ENCODE data around the gene MYO5B. TPM values are rescaled to one million over a fixed set of nuclear protein-coding genes. Genes with fewer than 3 reads are reported as not detected.

Gene MYO5B
- polyA plus RNA-seq, 4 donors: 6.2 to 30.2 (median 28.3) TPM

- DNase-seq (ENCODE audit: low read depth in 4 of 4, low spot score in 3 of 4): no peak
These were observed 218.0 kb downstream of the MYO5B start for GRCh38 chr18:49976795-49977560.

- no peak for DNase-seq (ENCODE audit: low read depth in 4 of 4, low spot score in 3 of 4)
These were observed 218.9 kb downstream of the MYO5B start for GRCh38 chr18:49976001-49976400.

GRCh38 chr18:49974079-49974478 lies 220.9 kb downstream of the MYO5B start:
- DNase-seq (ENCODE audit: low read depth in 4 of 4, low spot score in 3 of 4): no peak

GRCh38 chr18:49973592-49973991 lies 221.4 kb downstream of the MYO5B start:
- no peak for DNase-seq (ENCODE audit: low read depth in 4 of 4, low spot score in 3 of 4)

DNA sequence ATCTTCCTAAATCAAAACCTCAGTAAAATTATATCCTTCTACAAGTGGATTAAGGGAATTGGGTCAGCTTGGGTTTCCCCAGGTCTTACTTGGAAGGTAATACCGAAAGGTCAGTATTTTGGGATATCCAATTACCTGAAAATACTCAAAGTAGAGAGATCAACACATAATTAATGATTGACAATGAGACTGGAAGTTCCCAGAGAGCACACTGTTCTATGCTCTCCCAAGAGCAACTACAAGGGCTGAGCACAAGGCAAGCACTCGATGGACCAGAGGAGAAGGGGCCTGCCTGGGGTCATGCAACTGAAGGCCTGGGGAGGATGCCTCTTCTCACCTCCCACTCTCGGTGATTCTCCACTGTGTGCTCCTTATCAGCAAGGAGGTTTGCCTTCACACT lies 222.4 kb downstream of the MYO5B start:
- no peak for DNase-seq (ENCODE audit: low read depth in 4 of 4, low spot score in 3 of 4)

DNA sequence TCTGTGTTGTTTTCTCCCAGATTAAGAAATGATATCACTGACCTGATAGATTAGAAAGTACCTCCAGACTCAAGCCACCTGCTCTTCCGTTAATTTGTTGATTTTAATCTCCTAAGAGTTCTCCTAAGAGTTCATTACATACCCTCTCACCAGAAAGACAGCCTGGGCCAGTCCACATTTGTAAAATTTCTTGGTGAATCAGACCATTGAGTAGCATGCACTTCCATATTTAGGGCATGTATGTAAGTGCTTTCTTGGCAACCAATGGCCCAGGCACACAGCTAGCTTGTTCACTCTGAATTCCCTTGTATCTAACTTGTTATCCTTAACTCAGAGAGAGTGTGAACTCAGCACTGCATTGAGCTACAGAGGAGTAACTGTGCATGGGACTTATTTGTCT lies 223.5 kb downstream of the MYO5B start:
- DNase-seq (ENCODE audit: low read depth in 4 of 4, low spot score in 3 of 4): no peak

DNA sequence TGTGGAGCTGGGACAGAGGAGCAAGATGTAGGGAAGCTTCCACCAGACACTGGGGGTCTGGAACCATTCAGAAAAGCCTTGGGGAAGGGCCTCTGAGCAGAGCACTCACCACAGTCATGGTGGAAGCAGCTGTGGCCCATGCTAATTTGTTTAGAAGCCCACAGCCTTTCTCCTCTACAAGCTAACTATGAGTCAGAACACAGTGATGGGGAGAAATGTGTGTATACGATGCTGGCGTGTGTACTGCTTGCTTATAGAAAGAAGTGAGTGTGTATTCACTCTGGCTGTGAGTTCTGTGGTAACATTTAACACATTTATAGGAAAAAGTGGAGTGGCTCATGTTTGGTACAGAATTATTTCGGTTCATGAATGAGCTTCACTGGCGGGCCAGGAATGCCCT lies 224.6 kb downstream of the MYO5B start:
- no peak for DNase-seq (ENCODE audit: low read depth in 4 of 4, low spot score in 3 of 4)

- DNase-seq (ENCODE audit: low read depth in 4 of 4, low spot score in 3 of 4): peak in 1 of 4 donors; percentile 16
These were observed 226.2 kb downstream of the MYO5B start for GRCh38 chr18:49968644-49969309.

DNA sequence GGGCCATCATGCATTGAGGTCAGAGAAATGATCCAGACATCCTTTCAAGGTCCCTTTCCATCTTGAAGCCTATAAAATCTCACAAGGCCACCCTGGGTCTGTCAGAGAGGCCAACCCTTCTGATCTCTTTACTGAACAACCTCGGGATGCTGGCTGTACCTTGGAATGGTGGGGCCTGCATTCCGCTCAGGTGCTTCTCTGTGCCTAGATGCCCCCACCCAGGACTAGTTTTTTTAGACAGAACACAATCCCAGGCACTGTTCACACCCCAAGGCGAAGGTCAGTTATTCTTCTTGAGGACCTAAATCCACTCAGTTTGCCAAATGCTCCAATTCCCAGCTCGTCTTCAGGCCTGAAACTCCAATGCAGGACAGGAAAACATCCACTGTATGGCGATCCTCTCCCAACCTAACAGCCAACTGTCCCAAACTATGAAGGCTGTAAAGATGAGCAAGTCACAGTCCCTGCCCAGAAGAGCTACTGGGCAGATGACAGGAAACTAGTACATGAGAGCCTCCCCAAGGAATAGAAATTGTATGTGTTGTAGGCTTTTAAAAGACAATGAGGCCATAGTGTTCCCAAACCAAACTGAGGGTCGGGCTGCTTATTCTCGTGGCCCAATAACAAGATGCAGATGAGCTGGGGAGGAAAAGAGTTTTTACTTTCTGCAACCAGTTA lies 227.2 kb downstream of the MYO5B start:
- DNase-seq (ENCODE audit: low read depth in 4 of 4, low spot score in 3 of 4): no peak

GRCh38 chr18:49967171-49967570 lies 227.8 kb downstream of the MYO5B start:
- peak in 3 of 4 donors; percentile 43 to 63 (median 52) for DNase-seq (ENCODE audit: low read depth in 4 of 4, low spot score in 3 of 4)

DNA sequence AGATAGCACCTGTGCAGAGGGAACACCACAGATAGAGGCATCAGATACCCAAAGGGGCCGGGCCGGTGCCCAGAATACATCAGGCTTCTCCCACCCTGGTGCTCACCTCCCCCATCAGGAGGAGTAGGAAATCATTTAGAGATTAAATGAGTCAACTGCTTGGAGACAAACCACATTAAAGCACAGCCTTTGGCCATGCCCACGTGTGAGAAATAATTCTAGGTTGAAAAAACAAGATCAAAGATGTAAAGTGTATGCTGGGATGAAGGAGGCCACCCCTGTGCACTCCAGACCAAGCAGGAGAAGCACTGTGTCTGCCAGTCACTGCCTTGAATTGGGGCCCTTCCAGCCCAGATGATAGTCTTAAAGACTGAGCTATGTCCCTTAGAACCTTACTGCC lies 228.9 kb downstream of the MYO5B start:
- no peak for DNase-seq (ENCODE audit: low read depth in 4 of 4, low spot score in 3 of 4)

DNA sequence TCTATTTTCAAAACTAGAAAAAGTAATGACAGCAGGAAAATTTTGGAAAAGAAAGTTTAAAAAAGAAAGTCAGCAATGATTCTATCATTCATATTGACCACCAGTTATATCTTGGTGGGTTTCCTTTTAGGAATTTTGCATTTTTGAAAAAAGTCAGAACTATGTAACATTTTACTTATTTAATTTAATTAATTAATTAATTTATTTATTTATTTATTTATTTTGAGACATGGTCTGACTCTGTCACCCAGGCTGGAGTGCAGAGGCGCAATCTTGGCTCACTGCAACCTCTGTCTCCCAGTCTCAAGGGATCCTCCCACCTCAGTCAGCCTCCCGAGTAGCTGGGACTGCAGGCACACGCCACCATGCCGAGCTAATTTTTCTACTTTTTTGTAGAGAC lies 231.7 kb downstream of the MYO5B start:
- DNase-seq (ENCODE audit: low read depth in 4 of 4, low spot score in 3 of 4): no peak

DNA sequence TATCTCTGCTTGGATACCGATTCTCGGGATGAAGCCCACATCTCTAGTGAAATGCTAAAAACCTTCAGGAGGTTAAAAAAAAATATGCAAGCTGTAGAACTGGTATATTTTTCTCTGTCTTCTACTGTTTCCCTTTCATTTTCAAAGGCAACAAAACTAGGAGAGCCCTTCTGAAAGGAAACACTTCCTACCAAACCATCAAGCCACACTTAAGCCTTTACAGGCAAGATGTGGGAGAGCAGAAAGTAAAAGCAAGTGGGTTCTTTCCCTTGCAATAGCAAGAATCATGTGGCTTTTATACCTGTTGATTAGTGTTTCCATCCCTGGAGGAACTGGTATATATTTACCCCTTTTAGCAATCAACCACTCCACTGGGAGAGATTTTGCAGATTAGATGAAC lies 233.7 kb downstream of the MYO5B start:
- no peak for DNase-seq (ENCODE audit: low read depth in 4 of 4, low spot score in 3 of 4)

GRCh38 chr18:49960376-49960775 lies 234.6 kb downstream of the MYO5B start:
- no peak for DNase-seq (ENCODE audit: low read depth in 4 of 4, low spot score in 3 of 4)

DNA sequence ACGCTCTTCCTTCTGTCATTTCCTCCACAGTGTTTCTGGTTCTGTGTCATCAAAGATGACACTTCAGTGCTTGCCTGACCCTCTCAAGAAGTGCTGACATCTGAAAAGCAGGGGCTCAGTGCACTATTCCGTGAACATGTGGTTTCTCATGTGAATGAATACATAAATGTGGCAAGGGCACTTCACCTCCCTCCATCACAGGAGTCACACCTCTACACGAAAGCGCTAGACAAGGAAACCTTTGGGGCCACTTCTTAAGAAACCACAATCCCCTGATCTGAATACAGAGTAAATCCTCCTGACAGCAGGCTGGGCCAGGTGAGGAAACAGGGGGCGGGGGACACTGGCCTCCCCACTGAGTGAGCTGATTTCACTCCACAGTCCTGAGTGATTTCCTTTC lies 235.8 kb downstream of the MYO5B start:
- DNase-seq (ENCODE audit: low read depth in 4 of 4, low spot score in 3 of 4): no peak

DNA sequence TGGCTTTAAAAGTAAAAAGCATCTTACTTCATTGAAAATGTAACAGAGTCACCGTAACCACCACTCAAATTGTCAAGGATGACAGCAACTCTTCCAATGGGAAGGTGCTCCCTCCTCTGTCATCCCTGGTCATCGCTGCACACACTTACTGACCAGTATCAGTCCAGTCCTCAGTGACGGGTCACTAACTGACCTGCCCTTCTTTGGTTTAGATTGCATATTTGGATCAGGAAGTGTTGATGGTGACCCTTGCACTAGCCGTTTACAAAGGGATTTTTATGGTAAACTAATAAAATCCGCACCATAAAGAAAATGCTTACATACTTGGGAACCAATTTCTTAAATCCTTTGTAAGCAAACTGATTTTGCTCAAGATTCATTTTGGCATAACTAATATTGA lies 239.7 kb downstream of the MYO5B start:
- no peak for DNase-seq (ENCODE audit: low read depth in 4 of 4, low spot score in 3 of 4)

GRCh38 chr18:49953391-49953790 lies 241.6 kb downstream of the MYO5B start:
- DNase-seq (ENCODE audit: low read depth in 4 of 4, low spot score in 3 of 4): no peak

DNA sequence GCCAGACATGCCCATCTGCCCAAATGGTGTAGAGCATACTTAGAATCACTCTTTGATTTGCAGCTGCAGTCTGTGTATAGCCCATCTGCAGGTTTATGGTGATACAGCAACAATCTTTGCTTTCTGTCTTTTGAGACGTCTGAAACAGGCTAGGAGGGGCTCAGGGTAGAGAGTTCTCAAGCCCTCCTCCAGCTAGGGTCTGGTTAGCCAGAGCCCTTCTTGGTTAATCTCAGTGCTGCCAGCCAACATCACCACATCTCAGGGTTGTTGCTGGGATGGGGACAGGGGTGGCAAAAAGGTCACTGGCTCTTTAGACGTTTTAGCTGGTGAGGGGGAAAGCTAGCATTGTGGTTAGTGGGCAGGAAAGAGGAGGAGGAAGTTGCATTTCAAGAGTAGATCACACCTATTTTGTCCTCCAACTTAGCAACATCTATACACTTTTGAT lies 245.0 kb downstream of the MYO5B start:
- no peak for DNase-seq (ENCODE audit: low read depth in 4 of 4, low spot score in 3 of 4)

GRCh38 chr18:49948975-49949374 lies 246.0 kb downstream of the MYO5B start:
- no peak for DNase-seq (ENCODE audit: low read depth in 4 of 4, low spot score in 3 of 4)

- DNase-seq (ENCODE audit: low read depth in 4 of 4, low spot score in 3 of 4): no peak
These were observed 250.3 kb downstream of the MYO5B start for GRCh38 chr18:49944663-49945062.

DNA sequence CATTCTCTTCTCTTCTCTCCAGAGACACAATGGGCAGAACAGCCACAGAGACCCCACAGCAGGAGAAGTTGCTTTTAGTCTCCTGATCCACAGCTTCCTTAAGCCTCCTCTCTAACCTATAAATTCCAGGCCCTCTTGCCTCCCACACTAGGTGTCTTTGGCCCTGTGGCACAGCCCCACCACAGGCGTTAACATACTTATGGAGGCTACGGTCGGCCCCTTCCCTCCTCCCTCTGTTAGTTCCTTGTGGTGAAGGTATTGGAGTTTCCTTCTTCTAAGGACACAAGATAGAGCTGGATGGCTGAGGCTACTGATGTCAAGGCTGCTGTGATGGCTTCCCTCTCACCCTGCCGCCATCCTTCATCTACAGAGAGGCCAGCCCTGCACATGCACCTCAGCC lies 258.1 kb downstream of the MYO5B start:
- DNase-seq (ENCODE audit: low read depth in 4 of 4, low spot score in 3 of 4): no peak

DNA sequence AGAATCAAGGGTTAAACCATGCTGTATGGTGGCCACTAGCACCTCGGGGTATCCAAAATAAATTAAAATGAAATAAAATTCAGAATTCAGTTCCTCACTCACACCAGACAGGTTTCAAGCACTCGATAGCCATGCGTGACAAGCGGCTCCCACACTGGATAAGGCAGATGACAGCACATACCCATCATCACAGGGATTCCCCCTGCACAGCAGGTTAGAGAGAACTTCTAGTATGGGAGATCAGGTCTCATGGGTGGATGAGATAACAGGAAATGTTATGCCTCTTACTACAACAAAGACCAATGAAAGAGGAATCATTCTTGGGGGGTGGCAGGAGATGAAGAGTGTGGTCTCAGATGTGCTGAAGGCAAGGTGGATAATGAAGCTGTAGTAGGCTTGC lies 259.7 kb downstream of the MYO5B start:
- no peak for DNase-seq (ENCODE audit: low read depth in 4 of 4, low spot score in 3 of 4)

All from left renal pelvis (tissue), 4 donors.